Mesenteric fat pad (tissue), 1 donor: Measurements from ENCODE around the gene CIROP. TPM values are rescaled to one million over a fixed set of nuclear protein-coding genes. Genes with fewer than 3 reads are reported as not detected.

ENCODE experiments used
- DNase-seq: peaks from one replicate; pipeline ENCODE4 v3.0.0-alpha.2; 2020; ENCODE audit warnings: low spot score
- long read RNA-seq: library from polyadenylated mRNA; unstranded; transcript quantifications from one replicate; pipeline ENCODE4 v2.0.0, GENCODE V29; 2020
- total RNA-seq: library from RNA; stranded (reverse); fragmentation: NEBNext Ultra II Directional; extraction: Animal tissue kit (Norgen Biotek cat#: 25700); gene quantifications from one replicate; pipeline ENCODE4 v1.2.1, GENCODE V29; 2021
- donor health status: DM: yes; HTN: yes; CAD: no.

The CIROP gene, protein sequence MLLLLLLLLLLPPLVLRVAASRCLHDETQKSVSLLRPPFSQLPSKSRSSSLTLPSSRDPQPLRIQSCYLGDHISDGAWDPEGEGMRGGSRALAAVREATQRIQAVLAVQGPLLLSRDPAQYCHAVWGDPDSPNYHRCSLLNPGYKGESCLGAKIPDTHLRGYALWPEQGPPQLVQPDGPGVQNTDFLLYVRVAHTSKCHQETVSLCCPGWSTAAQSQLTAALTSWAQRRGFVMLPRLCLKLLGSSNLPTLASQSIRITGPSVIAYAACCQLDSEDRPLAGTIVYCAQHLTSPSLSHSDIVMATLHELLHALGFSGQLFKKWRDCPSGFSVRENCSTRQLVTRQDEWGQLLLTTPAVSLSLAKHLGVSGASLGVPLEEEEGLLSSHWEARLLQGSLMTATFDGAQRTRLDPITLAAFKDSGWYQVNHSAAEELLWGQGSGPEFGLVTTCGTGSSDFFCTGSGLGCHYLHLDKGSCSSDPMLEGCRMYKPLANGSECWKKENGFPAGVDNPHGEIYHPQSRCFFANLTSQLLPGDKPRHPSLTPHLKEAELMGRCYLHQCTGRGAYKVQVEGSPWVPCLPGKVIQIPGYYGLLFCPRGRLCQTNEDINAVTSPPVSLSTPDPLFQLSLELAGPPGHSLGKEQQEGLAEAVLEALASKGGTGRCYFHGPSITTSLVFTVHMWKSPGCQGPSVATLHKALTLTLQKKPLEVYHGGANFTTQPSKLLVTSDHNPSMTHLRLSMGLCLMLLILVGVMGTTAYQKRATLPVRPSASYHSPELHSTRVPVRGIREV
- total RNA-seq = not detected
- long read RNA-seq = 0 reads

DNA sequence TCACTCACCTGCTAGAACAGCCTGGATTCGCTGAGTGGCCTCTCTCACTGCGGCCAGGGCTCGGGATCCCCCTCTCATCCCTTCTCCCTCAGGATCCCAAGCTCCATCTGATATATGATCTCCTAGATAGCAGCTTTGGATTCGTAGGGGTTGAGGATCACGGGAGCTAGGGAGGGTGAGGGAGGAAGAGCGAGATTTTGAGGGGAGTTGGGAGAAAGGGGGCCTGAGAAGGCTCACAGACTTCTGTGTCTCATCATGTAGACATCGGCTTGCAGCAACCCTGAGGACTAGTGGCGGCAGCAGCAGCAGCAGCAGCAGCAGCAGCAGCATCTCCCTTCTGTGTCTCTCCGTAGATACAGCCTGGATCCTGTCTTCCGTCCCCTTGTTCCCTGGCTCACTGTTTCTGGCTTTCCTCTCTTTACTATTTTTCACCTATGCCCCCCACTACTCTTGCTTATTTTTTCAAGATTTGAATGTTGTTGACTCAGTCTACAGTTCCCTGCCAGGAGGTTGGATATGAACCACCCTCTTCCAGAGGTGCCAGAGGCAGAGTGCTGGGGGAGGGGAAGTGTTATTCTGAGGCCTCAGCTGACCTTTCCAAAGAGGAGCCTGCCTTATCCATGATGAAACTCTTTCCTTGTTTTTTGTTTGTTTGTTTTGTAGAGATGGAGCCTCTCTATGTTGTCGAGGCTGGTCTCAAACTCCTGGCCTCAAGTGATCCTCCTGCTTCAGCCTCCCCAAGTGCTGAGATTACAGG lies at the start of gene CIROP:
Gene CIROP, minus strand, starts transcription at position 399 of the 757 bp plus-strand sequence. Its CDS starts 69 bp downstream, at position 330.
- peak; percentile 33 for DNase-seq

- peak; percentile 95 for DNase-seq
Observed at GRCh38 chr14:23153851-23154796, 49.3 kb upstream of the CIROP start.

DNA sequence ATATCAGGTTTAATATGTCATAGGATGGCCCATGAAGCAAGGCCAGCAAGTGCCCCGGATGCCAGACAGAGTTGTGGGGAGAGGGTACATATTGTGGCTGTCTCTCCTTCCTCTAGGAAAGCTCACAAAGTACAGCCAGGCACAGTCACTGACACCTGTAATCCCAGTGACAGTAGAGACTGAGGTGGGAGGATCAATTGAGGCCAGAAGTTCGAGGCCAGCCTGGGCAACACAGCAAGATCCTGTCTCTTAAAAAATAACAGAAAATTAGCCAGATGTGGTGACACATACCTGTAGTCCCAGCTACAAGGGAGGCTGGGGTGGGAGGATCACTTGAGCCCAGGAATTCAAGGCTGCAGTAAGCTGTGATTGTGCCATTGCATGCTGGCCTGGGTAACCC lies 46.6 kb upstream of the CIROP start:
- no peak for DNase-seq

- DNase-seq = no peak
Observed at GRCh38 chr14:23149745-23150144, 45.0 kb upstream of the CIROP start.

DNA sequence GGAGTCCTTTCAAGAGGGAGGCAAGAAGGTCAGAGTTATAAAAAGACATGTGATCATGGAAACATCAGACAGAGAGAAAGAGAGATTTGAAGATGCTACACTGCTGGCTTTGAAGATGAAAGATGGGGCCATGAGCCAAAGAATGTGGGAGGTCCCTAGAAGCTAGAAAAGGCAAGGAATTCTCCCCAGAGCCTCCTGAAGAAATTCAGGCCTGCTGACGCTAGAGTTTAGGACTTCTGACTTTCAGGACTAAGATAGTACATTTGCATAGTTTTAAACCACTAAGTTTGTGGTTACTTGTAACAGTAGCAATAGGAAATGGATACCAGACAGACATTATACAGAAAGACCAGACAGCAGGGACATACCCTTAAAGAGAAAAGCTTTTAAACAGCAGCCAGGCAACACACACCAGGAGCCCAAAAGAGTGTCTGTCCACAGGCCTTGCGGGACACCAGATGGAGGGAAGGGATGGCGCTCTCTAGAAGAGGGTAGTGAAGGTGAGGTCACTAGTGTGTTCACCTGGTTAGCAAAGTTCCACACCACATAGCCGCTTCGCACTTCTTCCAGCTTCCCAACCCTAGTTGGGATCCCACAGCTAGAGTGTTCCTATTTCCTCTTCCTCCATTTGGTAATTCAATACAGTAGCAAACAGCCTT lies 43.9 kb upstream of the CIROP start:
- DNase-seq = no peak

DNA sequence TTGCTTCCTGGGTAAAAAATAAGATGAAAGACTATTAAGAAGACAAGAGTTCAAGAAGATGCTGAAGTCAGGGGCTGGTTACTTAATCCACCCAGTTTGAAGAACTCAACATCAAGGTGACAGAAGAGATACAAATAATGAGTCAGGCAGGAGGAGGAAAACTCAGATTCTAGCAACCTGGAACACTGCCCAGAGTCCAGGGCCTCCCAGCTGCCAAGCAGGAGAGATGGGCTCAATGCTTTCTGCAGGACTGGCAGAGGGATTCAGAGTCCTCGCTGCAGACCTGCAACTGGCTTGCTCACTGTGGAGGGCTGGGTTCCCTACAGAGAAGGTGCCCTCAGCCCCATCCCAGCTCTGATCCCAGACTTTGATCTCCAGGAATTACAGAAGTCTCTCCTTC lies 42.9 kb upstream of the CIROP start:
- no peak for DNase-seq

- no peak for DNase-seq
Observed at GRCh38 chr14:23146980-23147379, 42.2 kb upstream of the CIROP start.

- no peak for DNase-seq
Observed at GRCh38 chr14:23146351-23146910, 41.6 kb upstream of the CIROP start.

- no peak for DNase-seq
Observed at GRCh38 chr14:23145794-23146350, 41.1 kb upstream of the CIROP start.

GRCh38 chr14:23143911-23144310 lies 39.1 kb upstream of the CIROP start:
- DNase-seq = no peak

DNA sequence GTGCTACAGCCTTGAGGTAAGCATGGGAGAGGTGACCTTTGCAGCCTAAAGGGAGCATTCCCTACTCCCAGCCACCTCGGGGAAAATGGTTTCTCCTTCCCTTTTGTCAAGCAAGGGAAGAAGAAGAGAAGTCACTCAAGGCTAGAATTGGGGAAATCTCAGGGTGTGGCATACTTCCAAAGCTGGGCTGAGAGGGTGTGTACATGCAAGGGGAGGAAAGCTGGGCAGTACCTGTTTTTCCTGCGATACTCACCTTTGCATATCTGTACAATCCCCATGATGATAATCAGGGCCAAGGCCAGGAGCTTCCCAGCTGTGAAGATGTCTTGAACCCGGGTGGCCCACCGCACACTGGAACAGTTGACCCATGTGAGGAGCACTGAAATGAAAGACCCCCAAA lies 38.0 kb upstream of the CIROP start:
- no peak for DNase-seq

DNA sequence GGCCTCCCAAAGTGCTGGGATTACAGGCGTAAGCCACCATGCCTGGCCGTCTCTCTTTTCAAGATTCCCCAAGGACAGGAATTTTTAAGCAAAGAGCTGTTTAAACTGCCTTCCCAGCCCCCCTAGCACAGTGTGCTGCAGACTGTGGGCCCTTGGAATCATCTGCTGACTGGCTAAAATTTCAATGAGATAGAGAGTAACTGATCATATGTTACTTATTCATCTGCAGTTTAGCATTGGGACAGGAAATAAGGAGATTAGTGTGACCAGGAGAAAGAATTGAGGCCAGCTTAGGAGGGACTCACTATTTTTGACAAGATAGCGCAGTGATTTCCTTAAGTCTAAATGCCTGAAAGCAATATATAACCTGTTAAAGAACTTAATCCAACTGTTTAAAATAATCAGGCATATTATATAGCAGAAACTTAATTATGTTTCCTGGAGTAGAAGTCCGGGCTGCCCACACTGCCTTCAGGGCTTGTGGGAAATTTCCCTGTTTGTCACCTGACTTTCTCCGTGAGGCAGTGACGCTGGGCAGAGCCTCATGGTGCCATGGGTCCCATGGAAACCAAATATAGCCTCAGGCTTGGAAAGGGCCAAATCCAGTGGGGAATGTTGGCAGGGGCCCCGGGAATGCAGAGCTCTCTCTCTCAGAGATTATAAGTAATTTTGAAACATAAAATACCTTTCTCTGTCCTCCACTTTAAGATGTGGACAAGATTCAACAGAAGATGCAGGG lies 37.1 kb upstream of the CIROP start:
- no peak for DNase-seq

- no peak for DNase-seq
Observed at GRCh38 chr14:23140371-23140770, 35.6 kb upstream of the CIROP start.

GRCh38 chr14:23139874-23140273 lies 35.1 kb upstream of the CIROP start:
- DNase-seq = no peak

DNA sequence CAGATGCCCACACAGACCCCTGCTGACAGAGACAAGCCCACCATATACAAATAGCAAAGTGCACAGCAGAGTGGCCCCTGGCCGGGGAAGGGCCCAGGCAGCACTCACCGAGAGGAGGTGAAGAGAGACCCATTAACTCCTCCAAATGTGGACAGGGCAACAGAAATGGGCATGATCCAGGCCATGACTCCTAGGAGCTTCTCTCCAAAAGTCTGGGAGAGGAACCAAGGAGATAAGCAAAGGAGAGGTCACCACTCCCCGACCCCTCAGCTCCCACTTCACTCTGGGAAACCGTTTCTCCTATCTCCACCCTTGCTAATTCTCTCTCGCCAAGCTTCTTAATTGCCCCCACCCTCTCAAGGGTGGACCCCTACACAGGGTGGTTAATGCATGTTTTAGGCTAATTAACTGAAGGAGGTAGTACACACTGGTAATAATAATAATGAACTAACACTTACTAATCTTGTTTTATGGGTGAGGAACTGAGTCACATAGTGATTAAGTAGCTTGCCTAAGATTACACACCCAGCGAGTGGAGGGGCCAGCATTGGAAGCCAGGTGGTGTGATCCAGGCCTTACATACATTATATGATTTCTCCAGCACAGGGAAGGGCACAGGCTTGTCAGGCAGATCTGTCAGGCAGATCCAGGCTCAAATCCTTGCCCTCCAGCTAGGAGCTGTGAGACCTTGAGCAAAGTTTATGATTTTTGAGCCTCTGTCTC lies 33.2 kb upstream of the CIROP start:
- no peak for DNase-seq

DNA sequence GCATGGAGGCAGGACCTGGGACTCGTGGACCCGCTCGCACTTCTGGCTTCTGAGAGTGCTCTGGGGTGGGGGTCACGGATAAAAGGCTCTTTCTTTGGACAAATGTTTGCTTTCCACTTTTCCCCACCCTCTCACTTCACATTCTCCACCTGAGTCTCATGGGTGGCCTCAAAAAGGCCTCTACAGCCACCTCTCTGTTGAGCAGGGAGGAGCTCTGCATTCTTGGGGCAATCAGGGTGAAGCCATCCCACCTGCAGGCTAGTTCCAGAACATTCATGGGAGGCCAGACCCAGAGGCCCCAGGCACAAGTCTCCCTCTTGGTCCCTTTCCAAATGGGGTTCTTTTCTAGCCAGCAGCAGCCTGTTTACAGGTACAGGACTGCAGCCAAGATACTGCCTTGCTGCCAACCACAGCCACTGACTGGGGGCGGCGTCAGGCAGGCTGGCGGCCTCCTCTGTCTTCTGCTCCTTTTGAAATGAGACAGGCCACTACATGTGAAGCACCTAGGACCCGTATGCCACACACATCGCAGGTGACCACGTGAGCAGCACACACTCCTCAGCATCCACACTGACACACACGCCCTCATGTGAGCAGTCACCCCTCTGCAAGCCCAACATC lies 32.5 kb upstream of the CIROP start:
- DNase-seq = no peak

DNA sequence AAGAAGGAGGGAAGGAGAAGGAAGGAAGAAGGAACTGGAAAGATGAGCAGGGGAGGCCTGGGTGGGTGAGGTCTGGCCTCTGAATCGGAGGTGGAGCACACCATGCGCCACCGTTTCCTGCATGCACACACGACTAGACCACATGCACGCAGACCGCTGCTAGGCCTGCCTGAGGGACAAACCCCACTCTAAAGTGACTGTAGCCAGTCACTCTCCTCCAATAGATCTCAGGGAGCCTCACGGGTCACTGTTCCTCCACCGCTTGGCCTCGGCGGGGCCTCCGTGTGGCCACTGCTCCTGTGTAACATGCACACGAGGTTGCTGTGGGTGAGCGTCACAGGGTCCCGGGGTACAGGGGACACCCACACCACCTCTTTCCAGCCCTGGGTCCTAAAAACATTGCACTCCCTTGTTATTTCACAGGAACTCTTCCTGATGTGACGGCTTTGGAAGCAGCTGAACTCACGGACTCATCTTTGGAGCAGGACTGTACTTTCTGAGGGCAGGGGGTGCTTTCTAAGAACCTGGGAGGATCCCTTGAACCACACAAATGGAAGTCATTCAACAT lies 31.9 kb upstream of the CIROP start:
- DNase-seq = no peak
